MCF 10A (cell line): ENCODE measurements around the gene IPPK. TPM values are rescaled to one million over a fixed set of nuclear protein-coding genes. Genes with fewer than 3 reads are reported as not detected.

Experiments
- BruUV-seq: library from RNA; stranded (reverse); fragments of 400-500 nt; replicated peaks from 2 replicates; lab custom pipeline; 2021; lab: Mats Ljungman, UMichigan
- CTCF ChIA-PET: fragments of 300-600 bp; sonication (Branson Sonifier 250); formaldehyde crosslinking; extraction: SDS; loops from one replicate; lab custom pipeline; 2021; ENCODE audit warnings: antibody characterized with exemption, inconsistent platforms; lab: Yijun Ruan, JAX
- POLR2A ChIA-PET: fragments of 300-600, 350-650 bp; sonication (Branson Sonifier 250); formaldehyde crosslinking; extraction: SDS; loops from one replicate; lab custom pipeline; 2020; ENCODE audit warnings: antibody characterized with exemption, inconsistent platforms; lab: Yijun Ruan, JAX
- DNase-seq: peaks from one replicate; pipeline ENCODE4 v3.0.0-alpha.2; 2018; ENCODE audit not compliant: unreplicated experiment
- H3K27ac Mint-ChIP-seq: one replicate; pipeline ENCODE4 v1.8.0; 2022; ENCODE audit warnings: mild to moderate bottlenecking, low read depth, mixed read lengths; ENCODE audit not compliant: unreplicated experiment
- H3K27me3 Mint-ChIP-seq: one replicate; pipeline ENCODE4 v1.8.0; 2022; ENCODE audit warnings: mixed read lengths; ENCODE audit not compliant: insufficient read depth, unreplicated experiment
- H3K36me3 Mint-ChIP-seq: one replicate; pipeline ENCODE4 v1.8.0; 2022; ENCODE audit warnings: mild to moderate bottlenecking, moderate library complexity, mixed read lengths; ENCODE audit not compliant: insufficient read depth, unreplicated experiment
- H3K4me1 Mint-ChIP-seq: one replicate; pipeline ENCODE4 v1.8.0; 2022; ENCODE audit warnings: mixed read lengths; ENCODE audit not compliant: insufficient read depth, unreplicated experiment
- H3K4me3 Mint-ChIP-seq: one replicate; pipeline ENCODE4 v1.8.0; 2022; ENCODE audit warnings: mild to moderate bottlenecking, moderate library complexity, mixed read lengths; ENCODE audit not compliant: unreplicated experiment
- H3K9me3 Mint-ChIP-seq: one replicate; pipeline ENCODE4 v1.8.0; 2022; ENCODE audit warnings: mixed read lengths; ENCODE audit not compliant: unreplicated experiment
- CTCF ChIP-seq: fragments of 200-600 bp; IDR thresholded peaks from one replicate; pipeline ENCODE4 v1.8.0; 2022; ENCODE audit warnings: antibody characterized with exemption, mild to moderate bottlenecking; ENCODE audit not compliant: unreplicated experiment
- intact Hi-C: fragments of 100-400 bp; cut with micrococcal nuclease; formaldehyde crosslinking; loops from 2 replicates; pipeline ENCODE4 v1.14.1; 2022
- total RNA-seq: library from RNA; stranded (reverse); gene quantifications from 2 replicates; pipeline ENCODE4 v1.2.3, GENCODE V29; 2022

Gene IPPK
- total RNA-seq, 1 experiment from 2014 or later: 16.6 TPM

- Mint-ChIP-seq H3K36me3 (peaks cover 53% of the 10 kb centered on the region), H3K4me3 (no peak overlapping the region), H3K27ac (peak overlapping the region; percentile 59), H3K27me3 (no peaks in the 10 kb centered on the region), H3K9me3 (no peaks in the 10 kb centered on the region), H3K4me1 (peaks cover 17% of the 10 kb centered on the region)
- BruUV-seq: no TSS peak
- TF ChIP-seq CTCF: no peak
- no peak for DNase-seq
- CTCF ChIA-PET: interaction anchor here (0.5 to 1.3 kb wide), 4 partner anchors 33 to 298 kb away, joined by 3 to 6 read pairs (median 3); no protein-coding TSS in a partner anchor
- POLR2A ChIA-PET: interaction anchor here (0.7 to 4.1 kb wide), 3 partner anchors 38 to 62 kb away, joined by 3 to 33 read pairs (median 4); partner anchors contain the start of gene IPPK
- intact Hi-C loops: no loop called here
Observed at GRCh38 chr9:92712767-92713166, 42.8 kb upstream of the IPPK start.

- peaks cover 55% of the 10 kb centered on the region for H3K36me3 Mint-ChIP-seq
- no peak overlapping the region for H3K4me3 Mint-ChIP-seq
- intact Hi-C loops: no loop called here
- H3K4me1 Mint-ChIP-seq: peaks cover 22% of the 10 kb centered on the region
- no peak for DNase-seq
- no peak for TF ChIP-seq CTCF
- H3K27me3 Mint-ChIP-seq: no peaks in the 10 kb centered on the region
- peak overlapping the region; percentile 59 for H3K27ac Mint-ChIP-seq
- no TSS peak for BruUV-seq
- no peaks in the 10 kb centered on the region for H3K9me3 Mint-ChIP-seq
- ChIA-PET POLR2A (no interaction called here), CTCF (interaction anchor here (0.7 kb wide), 1 partner anchor 14 kb away, joined by 4 read pairs; no protein-coding TSS in a partner anchor)
Observed at GRCh38 chr9:92711844-92712243, 41.9 kb upstream of the IPPK start.

- no peak for TF ChIP-seq CTCF
- Mint-ChIP-seq H3K9me3 (no peaks in the 10 kb centered on the region), H3K4me1 (peaks cover 28% of the 10 kb centered on the region), H3K27me3 (no peaks in the 10 kb centered on the region), H3K4me3 (no peak overlapping the region), H3K36me3 (peaks cover 62% of the 10 kb centered on the region), H3K27ac (peak overlapping the region; percentile 75)
- no peak for DNase-seq
- CTCF ChIA-PET: no interaction called here
- POLR2A ChIA-PET: no interaction called here
- no TSS peak for BruUV-seq
- intact Hi-C loops: no loop called here
Observed at GRCh38 chr9:92711146-92711545, 41.2 kb upstream of the IPPK start.

- Mint-ChIP-seq H3K27me3 (no peaks in the 10 kb centered on the region), H3K4me1 (peaks cover 26% of the 10 kb centered on the region), H3K27ac (no peak overlapping the region), H3K4me3 (no peak overlapping the region), H3K36me3 (peaks cover 64% of the 10 kb centered on the region), H3K9me3 (no peaks in the 10 kb centered on the region)
- TF ChIP-seq CTCF: no peak
- no peak for DNase-seq
- no TSS peak for BruUV-seq
- CTCF ChIA-PET: no interaction called here
- POLR2A ChIA-PET: interaction anchor here (0.7 kb wide), 1 partner anchor 218 kb away, joined by 5 read pairs; no protein-coding TSS in a partner anchor
- intact Hi-C loops: no loop called here
Observed at GRCh38 chr9:92710368-92710767, 40.4 kb upstream of the IPPK start.
